HG02759 (cell line): Measurements from ENCODE around the gene MICAL2.

Source experiments
- ATAC-seq: cut with Tn5 transposase; IDR thresholded peaks from one replicate; pipeline ENCODE4 v1.9.1; 2021; ENCODE audit warnings: mild to moderate bottlenecking, moderate library complexity; ENCODE audit not compliant: unreplicated experiment

The MICAL2 gene

GRCh38 chr11:12241401-12241800 is 131.0 kb downstream of the MICAL2 start:
- no peak for ATAC-seq

DNA sequence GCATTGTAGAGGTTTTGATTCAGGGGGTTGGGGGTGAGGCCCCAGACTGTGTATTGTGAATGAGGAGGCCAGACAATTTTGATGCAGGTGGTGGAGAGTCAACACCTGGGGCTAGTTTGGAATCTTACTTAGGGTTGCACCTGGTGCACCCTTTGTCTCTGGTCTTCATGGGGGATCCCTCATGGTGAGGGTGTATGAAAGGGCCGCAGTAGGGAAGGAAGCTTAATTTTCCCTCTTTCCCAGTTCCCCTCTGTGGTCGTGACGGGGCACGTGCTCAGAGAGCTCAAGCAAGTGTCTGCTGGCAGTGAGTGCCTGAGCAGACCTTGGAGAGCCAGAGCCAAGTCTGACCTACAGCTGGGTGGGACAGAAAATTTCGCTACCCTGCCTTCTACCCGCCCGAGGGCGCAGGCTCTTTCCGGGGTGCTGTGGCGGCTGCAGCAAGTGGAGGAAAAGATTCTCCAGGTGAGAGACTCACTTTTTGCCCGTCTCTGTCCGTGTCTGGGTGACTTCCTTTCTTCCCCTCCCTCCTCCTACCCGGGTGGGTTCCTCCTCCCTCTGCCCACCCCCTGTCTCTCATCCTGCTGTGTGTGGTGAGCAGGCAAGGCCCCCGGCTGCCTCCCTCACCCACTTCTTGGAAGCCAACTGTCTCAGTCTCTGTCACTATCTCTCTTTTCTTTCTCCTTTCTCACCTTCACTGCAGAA is 131.7 kb downstream of the MICAL2 start:
- ATAC-seq = no peak

GRCh38 chr11:12242966-12243365 is 132.6 kb downstream of the MICAL2 start:
- ATAC-seq = no peak

GRCh38 chr11:12243486-12243885 is 133.1 kb downstream of the MICAL2 start:
- no peak for ATAC-seq

GRCh38 chr11:12243911-12244550 is 133.6 kb downstream of the MICAL2 start:
- no peak for ATAC-seq

DNA sequence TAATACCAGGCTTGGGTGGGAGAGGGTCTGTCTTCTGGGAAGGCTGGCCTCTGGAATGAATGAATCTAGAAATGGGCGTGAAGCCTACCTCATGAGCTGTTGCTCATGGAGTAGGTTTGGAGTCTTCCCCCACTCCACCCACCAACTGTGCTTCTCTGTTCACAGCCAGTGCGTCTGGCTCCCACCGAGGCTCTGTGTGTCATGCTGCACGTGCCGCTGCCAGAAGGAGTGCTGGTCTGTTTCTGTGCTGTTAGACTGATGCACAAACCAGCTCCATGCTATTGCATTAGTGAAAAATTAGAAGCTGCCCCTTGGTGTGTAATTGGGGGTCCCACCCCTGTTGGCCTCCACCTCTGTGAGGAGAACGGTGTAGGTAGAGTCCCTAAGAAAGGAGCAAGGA is 134.7 kb downstream of the MICAL2 start:
- ATAC-seq = no peak

- no peak for ATAC-seq
Measured at GRCh38 chr11:12245549-12246016, 135.2 kb downstream of the MICAL2 start.

DNA sequence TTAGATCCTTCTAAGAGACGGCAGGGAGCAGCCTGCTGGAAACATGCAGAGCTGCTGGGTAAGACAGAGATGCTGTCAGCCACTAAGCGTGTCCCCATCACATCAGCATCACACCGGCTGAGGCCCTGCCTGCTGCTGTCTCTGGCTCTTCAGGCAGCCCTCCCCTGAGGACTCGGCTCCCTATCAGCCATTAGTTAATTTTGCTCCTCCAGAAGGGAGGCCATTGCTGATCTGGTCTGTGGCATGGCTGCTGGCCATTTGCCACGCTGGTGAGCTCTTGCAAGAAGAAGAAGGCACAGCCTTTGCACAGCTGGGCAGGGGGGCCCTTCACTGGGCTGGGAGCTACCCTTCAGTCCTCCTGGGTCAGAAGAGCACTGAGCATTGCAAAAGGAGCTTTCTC is 135.8 kb downstream of the MICAL2 start:
- ATAC-seq = no peak

GRCh38 chr11:12246989-12247388 is 136.6 kb downstream of the MICAL2 start:
- no peak for ATAC-seq

DNA sequence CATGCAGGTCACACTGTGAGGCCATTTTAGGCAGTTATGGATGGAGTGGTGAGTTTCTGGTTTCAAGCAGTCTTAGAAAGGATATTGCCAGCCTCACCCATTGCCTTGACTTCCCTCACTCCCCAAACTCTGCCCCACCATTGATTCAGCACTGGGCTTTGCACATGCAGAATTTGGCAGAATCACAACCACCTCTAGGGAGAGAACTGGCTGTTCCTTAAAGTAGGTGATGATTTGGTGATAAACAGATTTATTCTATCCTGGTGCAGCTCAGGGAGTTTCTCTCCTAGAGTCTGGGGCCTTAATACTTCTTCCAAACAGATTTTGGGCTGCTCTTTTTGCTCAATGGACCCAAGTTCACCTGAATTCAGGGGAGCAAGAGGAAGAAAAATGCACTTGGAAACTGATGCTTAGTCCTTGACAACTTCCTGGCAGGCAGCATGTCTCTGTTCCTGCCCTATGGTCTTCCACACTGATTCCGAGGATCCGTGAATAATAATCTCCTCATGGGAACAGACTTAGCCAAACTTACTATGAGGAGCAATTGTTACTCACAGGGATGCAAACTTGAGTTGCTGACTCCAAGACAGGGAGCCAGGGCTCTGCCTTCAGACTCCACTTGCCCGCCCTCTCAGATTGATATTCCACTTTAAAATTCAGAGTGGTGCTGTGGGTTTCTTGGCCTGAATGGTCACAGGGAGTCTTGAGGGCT is 137.3 kb downstream of the MICAL2 start:
- ATAC-seq = no peak

DNA sequence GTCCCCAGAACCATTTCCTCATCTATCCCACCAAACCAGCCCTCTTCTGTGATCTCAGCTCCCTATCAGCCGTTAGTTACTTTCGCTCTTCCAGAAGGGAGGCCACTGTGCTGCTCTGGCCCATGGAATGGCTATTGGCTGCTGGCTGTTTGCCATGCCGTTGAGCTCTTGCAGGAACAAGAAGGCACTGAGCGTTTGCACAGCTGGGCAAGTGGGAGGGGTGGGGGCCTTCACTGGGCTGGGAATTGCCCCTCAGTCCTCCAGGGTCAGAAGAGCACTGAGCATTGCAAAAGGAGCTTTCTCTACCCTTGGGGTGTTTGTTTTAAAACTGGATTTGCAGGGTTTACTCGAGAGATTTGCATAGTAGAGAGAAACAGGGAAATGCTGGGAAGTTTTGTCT is 137.9 kb downstream of the MICAL2 start:
- no peak for ATAC-seq

GRCh38 chr11:12249590-12250260 is 139.3 kb downstream of the MICAL2 start:
- ATAC-seq = no peak

- no peak for ATAC-seq
Measured at GRCh38 chr11:12251666-12252560, 141.5 kb downstream of the MICAL2 start.

DNA sequence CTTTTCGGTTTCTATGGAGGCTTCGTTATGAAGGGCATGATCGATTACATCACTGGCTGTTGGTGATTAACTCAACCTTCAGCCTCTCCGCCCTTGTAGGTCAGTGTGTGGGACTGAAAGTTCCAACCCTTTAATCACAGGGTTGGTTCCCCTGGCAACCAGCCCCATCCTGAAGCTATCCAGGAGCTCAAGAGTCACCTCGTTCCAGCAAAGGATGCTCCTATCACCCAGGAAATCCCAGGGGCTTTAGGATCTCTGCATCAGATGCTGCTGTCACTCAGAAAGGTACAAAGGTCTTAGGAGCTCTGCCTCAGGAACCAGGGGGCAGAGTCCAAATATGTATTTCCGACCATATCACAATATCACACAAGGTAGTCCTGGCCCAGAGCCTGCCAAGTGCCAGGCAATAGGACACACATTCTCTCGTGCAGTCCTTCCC is 143.5 kb downstream of the MICAL2 start:
- no peak for ATAC-seq

- ATAC-seq = no peak
Measured at GRCh38 chr11:12258451-12258850, 148.1 kb downstream of the MICAL2 start.

DNA sequence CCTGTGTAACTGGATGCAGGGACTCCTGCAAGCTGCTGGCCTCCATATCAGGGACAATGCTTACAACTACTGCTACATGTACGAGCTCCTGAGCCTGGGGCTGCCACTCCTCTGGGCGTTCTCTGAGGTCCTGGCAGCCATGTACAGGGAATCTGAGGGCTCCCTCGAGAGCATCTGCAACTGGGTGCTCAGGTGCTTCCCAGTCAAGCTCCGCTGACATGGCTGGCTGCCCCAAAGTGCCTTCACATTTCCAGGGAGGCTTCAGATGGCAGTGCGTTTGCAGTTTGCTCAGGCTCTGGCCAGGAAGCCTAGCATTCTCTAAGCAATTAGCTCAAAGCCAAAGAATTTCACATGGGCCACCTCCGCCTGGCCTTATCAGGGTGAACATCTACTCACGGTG is 149.6 kb downstream of the MICAL2 start:
- ATAC-seq = no peak

DNA sequence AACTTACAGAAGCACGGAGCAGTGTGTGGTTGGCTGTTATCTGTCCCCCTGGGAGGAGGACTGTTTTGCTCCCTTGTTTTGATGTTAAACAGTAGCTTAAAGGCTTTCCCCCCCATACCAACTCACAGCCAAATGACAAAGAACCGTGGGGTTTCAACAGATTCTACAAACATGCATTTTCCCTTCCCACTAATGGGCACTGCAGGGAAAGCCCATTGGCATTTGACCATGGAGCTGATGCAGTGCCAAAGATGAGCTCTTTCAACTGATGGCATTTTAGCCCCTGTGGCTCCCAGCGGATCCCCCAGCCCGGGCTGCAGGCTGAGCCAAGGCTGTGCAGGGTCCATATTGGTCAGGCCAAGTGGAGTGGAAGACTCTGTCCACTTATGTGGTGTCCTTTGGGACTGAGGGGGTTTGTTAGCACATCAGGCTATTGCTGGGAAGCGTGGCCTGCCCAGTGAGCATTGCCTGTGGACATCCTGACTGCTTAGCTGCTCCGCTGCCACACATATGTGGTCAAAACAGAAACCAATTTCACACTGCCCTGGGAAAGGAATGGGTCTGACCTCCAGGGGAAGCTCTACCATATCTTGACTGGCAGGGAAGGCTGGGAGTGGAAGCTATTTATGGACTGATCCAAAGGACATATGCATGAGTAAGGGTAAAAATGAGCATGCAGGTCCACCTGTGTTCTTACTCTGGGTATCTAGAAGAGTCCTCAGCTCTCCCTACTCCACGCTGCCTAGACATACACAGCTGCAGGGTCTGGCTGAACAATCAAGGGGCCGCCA is 150.5 kb downstream of the MICAL2 start:
- no peak for ATAC-seq

DNA sequence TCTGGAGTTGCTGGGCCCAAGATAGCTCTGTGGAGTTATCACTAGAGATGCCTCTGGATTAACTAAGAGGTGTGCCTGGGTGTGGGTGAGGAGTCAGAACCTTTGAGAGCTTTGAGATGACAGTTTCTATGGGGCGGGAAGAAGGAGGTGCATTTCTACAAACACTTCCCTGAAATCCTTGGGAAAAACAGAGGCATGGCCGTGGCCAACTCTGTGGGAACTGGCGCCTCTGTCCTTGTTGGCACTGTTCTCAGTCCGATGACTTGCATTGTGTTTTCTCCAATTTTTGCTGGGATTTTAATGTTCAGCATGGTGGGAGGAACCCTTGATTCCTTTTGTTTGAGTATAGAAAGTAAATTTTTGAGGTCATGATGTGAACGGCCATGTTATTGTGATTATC is 151.2 kb downstream of the MICAL2 start:
- no peak for ATAC-seq

DNA sequence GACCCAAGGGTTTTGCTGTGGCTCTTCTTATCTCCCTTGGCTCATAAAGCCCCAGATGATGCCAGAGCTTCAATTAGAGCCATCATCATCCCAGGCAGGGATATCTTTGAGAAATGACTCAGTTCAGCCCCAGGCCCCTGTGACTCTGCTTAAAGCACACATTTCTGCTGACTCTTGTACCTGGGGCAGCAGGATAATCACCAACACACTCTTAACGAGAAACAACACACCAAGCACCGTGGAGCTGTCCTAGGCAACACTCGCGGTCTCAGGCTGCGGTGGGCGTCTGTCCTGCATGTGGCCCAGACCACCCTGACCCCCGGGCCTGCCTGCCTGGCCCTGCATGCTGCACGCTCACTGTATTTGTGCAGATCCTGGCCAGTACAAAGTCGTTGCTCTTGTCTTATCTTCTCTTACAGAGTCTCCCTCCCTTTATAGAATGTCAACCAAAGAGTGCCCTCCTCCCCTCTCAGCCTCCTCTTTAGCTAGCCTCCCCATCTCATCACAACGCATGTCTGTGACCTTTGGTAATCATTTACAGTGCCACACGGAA is 152.8 kb downstream of the MICAL2 start:
- ATAC-seq = no peak
